ENCODE measurements around the gene LYPLAL1.

The LYPLAL1 gene

GRCh38 chr1:219215477-219215876, 41.8 kb downstream of the LYPLAL1 start:
- H3K36me3 ChIP-seq (ENCODE audit: control insufficient read depth, insufficient read depth, low read length), result 0 out of 2 replicates have a peak, but pooled peaks cover 5% of the 10 kb centered on the region
- H3K4me1 ChIP-seq (ENCODE audit: control insufficient read depth, insufficient read depth, low read length), result no peaks in the 10 kb centered on the region
- no peaks in the 10 kb centered on the region for H3K27me3 ChIP-seq (ENCODE audit: control insufficient read depth, insufficient read depth, low read length)
- H3K9me3 ChIP-seq (ENCODE audit: control insufficient read depth, insufficient read depth, low read length), result no peaks in the 10 kb centered on the region
- no peak overlapping the region for H3K27ac ChIP-seq (ENCODE audit: low read depth, low read length)
- H3K4me3 ChIP-seq (ENCODE audit: low read depth, low read length), result no peak overlapping the region
- no peak overlapping the region for H3K9ac ChIP-seq (ENCODE audit: low read depth, low read length)

GRCh38 chr1:219220945-219221344, 47.3 kb downstream of the LYPLAL1 start:
- Histone ChIP-seq H3K9me3 (ENCODE audit: control insufficient read depth, insufficient read depth, low read length) (no peaks in the 10 kb centered on the region), H3K27me3 (ENCODE audit: control insufficient read depth, insufficient read depth, low read length) (no peaks in the 10 kb centered on the region), H3K4me1 (ENCODE audit: control insufficient read depth, insufficient read depth, low read length) (no peaks in the 10 kb centered on the region), H3K9ac (ENCODE audit: low read depth, low read length) (no peak overlapping the region), H3K27ac (ENCODE audit: low read depth, low read length) (no peak overlapping the region), H3K4me3 (ENCODE audit: low read depth, low read length) (no peak overlapping the region), H3K36me3 (ENCODE audit: control insufficient read depth, insufficient read depth, low read length) (no peaks in the 10 kb centered on the region)

GRCh38 chr1:219223496-219223895, 49.8 kb downstream of the LYPLAL1 start:
- Histone ChIP-seq H3K4me1 (ENCODE audit: control insufficient read depth, insufficient read depth, low read length) (no peaks in the 10 kb centered on the region), H3K36me3 (ENCODE audit: control insufficient read depth, insufficient read depth, low read length) (no peaks in the 10 kb centered on the region), H3K9ac (ENCODE audit: low read depth, low read length) (no peak overlapping the region), H3K9me3 (ENCODE audit: control insufficient read depth, insufficient read depth, low read length) (no peaks in the 10 kb centered on the region), H3K27ac (ENCODE audit: low read depth, low read length) (no peak overlapping the region), H3K4me3 (ENCODE audit: low read depth, low read length) (no peak overlapping the region), H3K27me3 (ENCODE audit: control insufficient read depth, insufficient read depth, low read length) (no peaks in the 10 kb centered on the region)

- Histone ChIP-seq H3K9ac (ENCODE audit: low read depth, low read length) (no peak overlapping the region), H3K27me3 (ENCODE audit: control insufficient read depth, insufficient read depth, low read length) (no peaks in the 10 kb centered on the region), H3K27ac (ENCODE audit: low read depth, low read length) (no peak overlapping the region)
Observed at GRCh38 chr1:219226196-219226595, 52.5 kb downstream of the LYPLAL1 start.

GRCh38 chr1:219227360-219228057, 53.8 kb downstream of the LYPLAL1 start:
- H3K27me3 ChIP-seq (ENCODE audit: control insufficient read depth, insufficient read depth, low read length), result no peaks in the 10 kb centered on the region
- no peak overlapping the region for H3K4me3 ChIP-seq (ENCODE audit: low read depth, low read length)
- H3K9ac ChIP-seq (ENCODE audit: low read depth, low read length), result no peak overlapping the region
- H3K4me1 ChIP-seq (ENCODE audit: control insufficient read depth, insufficient read depth, low read length), result no peaks in the 10 kb centered on the region
- H3K27ac ChIP-seq (ENCODE audit: low read depth, low read length), result no peak overlapping the region
- H3K36me3 ChIP-seq (ENCODE audit: control insufficient read depth, insufficient read depth, low read length), result no peaks in the 10 kb centered on the region
- H3K9me3 ChIP-seq (ENCODE audit: control insufficient read depth, insufficient read depth, low read length), result no peaks in the 10 kb centered on the region

More at GRCh38 chr1:219226196-219226595, 52.5 kb downstream of the LYPLAL1 start:
- no peaks in the 10 kb centered on the region for H3K36me3 ChIP-seq (ENCODE audit: control insufficient read depth, insufficient read depth, low read length)
- no peak overlapping the region for H3K4me3 ChIP-seq (ENCODE audit: low read depth, low read length)
- H3K4me1 ChIP-seq (ENCODE audit: control insufficient read depth, insufficient read depth, low read length), result no peaks in the 10 kb centered on the region
- H3K9me3 ChIP-seq (ENCODE audit: control insufficient read depth, insufficient read depth, low read length), result no peaks in the 10 kb centered on the region

- no peaks in the 10 kb centered on the region for H3K27me3 ChIP-seq (ENCODE audit: control insufficient read depth, insufficient read depth, low read length)
- H3K9me3 ChIP-seq (ENCODE audit: control insufficient read depth, insufficient read depth, low read length), result no peaks in the 10 kb centered on the region
- no peak overlapping the region for H3K4me3 ChIP-seq (ENCODE audit: low read depth, low read length)
- no peak overlapping the region for H3K27ac ChIP-seq (ENCODE audit: low read depth, low read length)
- no peaks in the 10 kb centered on the region for H3K4me1 ChIP-seq (ENCODE audit: control insufficient read depth, insufficient read depth, low read length)
- H3K36me3 ChIP-seq (ENCODE audit: control insufficient read depth, insufficient read depth, low read length), result no peaks in the 10 kb centered on the region
- no peak overlapping the region for H3K9ac ChIP-seq (ENCODE audit: low read depth, low read length)
Observed at GRCh38 chr1:219228058-219228419, 54.4 kb downstream of the LYPLAL1 start.

GRCh38 chr1:219232890-219233289, 59.2 kb downstream of the LYPLAL1 start:
- no peak overlapping the region for H3K27ac ChIP-seq (ENCODE audit: low read depth, low read length)
- no peaks in the 10 kb centered on the region for H3K9me3 ChIP-seq (ENCODE audit: control insufficient read depth, insufficient read depth, low read length)
- H3K36me3 ChIP-seq (ENCODE audit: control insufficient read depth, insufficient read depth, low read length), result no peaks in the 10 kb centered on the region
- no peak overlapping the region for H3K9ac ChIP-seq (ENCODE audit: low read depth, low read length)
- H3K4me1 ChIP-seq (ENCODE audit: control insufficient read depth, insufficient read depth, low read length), result no peaks in the 10 kb centered on the region
- H3K4me3 ChIP-seq (ENCODE audit: low read depth, low read length), result no peak overlapping the region
- H3K27me3 ChIP-seq (ENCODE audit: control insufficient read depth, insufficient read depth, low read length), result no peaks in the 10 kb centered on the region

- Histone ChIP-seq H3K9ac (ENCODE audit: low read depth, low read length) (no peak overlapping the region), H3K4me1 (ENCODE audit: control insufficient read depth, insufficient read depth, low read length) (no peaks in the 10 kb centered on the region), H3K27ac (ENCODE audit: low read depth, low read length) (no peak overlapping the region), H3K4me3 (ENCODE audit: low read depth, low read length) (no peak overlapping the region), H3K36me3 (ENCODE audit: control insufficient read depth, insufficient read depth, low read length) (no peaks in the 10 kb centered on the region), H3K27me3 (ENCODE audit: control insufficient read depth, insufficient read depth, low read length) (no peaks in the 10 kb centered on the region), H3K9me3 (ENCODE audit: control insufficient read depth, insufficient read depth, low read length) (no peaks in the 10 kb centered on the region)
Observed at GRCh38 chr1:219235903-219236481, 62.3 kb downstream of the LYPLAL1 start.

- no peaks in the 10 kb centered on the region for H3K9me3 ChIP-seq (ENCODE audit: control insufficient read depth, insufficient read depth, low read length)
Observed at GRCh38 chr1:219236933-219237610, 63.4 kb downstream of the LYPLAL1 start.

GRCh38 chr1:219239518-219239917, 65.8 kb downstream of the LYPLAL1 start:
- Histone ChIP-seq H3K9ac (ENCODE audit: low read depth, low read length) (no peak overlapping the region), H3K4me1 (ENCODE audit: control insufficient read depth, insufficient read depth, low read length) (no peaks in the 10 kb centered on the region), H3K36me3 (ENCODE audit: control insufficient read depth, insufficient read depth, low read length) (no peaks in the 10 kb centered on the region), H3K4me3 (ENCODE audit: low read depth, low read length) (no peak overlapping the region), H3K27me3 (ENCODE audit: control insufficient read depth, insufficient read depth, low read length) (no peaks in the 10 kb centered on the region), H3K9me3 (ENCODE audit: control insufficient read depth, insufficient read depth, low read length) (no peaks in the 10 kb centered on the region), H3K27ac (ENCODE audit: low read depth, low read length) (no peak overlapping the region)

More at GRCh38 chr1:219236933-219237610, 63.4 kb downstream of the LYPLAL1 start:
- H3K4me3 ChIP-seq (ENCODE audit: low read depth, low read length), result no peak overlapping the region
- H3K9ac ChIP-seq (ENCODE audit: low read depth, low read length), result no peak overlapping the region
- H3K27ac ChIP-seq (ENCODE audit: low read depth, low read length), result no peak overlapping the region
- no peaks in the 10 kb centered on the region for H3K36me3 ChIP-seq (ENCODE audit: control insufficient read depth, insufficient read depth, low read length)
- no peaks in the 10 kb centered on the region for H3K27me3 ChIP-seq (ENCODE audit: control insufficient read depth, insufficient read depth, low read length)
- H3K4me1 ChIP-seq (ENCODE audit: control insufficient read depth, insufficient read depth, low read length), result no peaks in the 10 kb centered on the region

- H3K27me3 ChIP-seq (ENCODE audit: control insufficient read depth, insufficient read depth, low read length), result no peaks in the 10 kb centered on the region
Observed at GRCh38 chr1:219244864-219245263, 71.2 kb downstream of the LYPLAL1 start.

More at GRCh38 chr1:219244864-219245263, 71.2 kb downstream of the LYPLAL1 start:
- Histone ChIP-seq H3K4me1 (ENCODE audit: control insufficient read depth, insufficient read depth, low read length) (no peaks in the 10 kb centered on the region; the same call in 1 of the 2 replicates), H3K36me3 (ENCODE audit: control insufficient read depth, insufficient read depth, low read length) (no peaks in the 10 kb centered on the region), H3K27ac (ENCODE audit: low read depth, low read length) (no peak overlapping the region), H3K9me3 (ENCODE audit: control insufficient read depth, insufficient read depth, low read length) (no peaks in the 10 kb centered on the region), H3K4me3 (ENCODE audit: low read depth, low read length) (no peak overlapping the region), H3K9ac (ENCODE audit: low read depth, low read length) (no peak overlapping the region)

Measured in HUES48 (cell line).